CD4-positive, alpha-beta memory T cell (primary cell): ENCODE data around the gene BRINP1. TPM values are rescaled to one million over a fixed set of nuclear protein-coding genes. Genes with fewer than 3 reads are reported as not detected.

Experiments
- CTCF ChIA-PET: fragments of 350-600 bp; sonication (Branson Sonifier 250); formaldehyde crosslinking; loops from one replicate; lab custom pipeline; 2021; ENCODE audit warnings: inconsistent platforms; ENCODE audit not compliant: partially characterized antibody; lab: Charles Lee
- POLR2A ChIA-PET: fragments of 350-600 bp; sonication (Branson Sonifier 250); formaldehyde crosslinking; loops from one replicate; lab custom pipeline; 2021; ENCODE audit not compliant: partially characterized antibody; lab: Charles Lee
- DNase-seq, 5 donors: peaks; one replicate each; pipeline versions ENCODE4 v3.0.0 to v3.0.0-alpha.2; 2020 to 2022; ENCODE audit warnings: mixed read lengths in 1 of 5
- H3K27ac ChIP-seq: one replicate; pipeline ENCODE4 v1.7.0; 2013; ENCODE audit warnings: low read depth, low read length
- H3K27me3 ChIP-seq: 2 replicates; pipeline ENCODE4 v1.7.0; 2013; ENCODE audit warnings: mild to moderate bottlenecking, low read length, moderate library complexity; ENCODE audit not compliant: insufficient read depth
- H3K36me3 ChIP-seq: 2 replicates; pipeline ENCODE4 v1.7.0; 2013; ENCODE audit warnings: mild to moderate bottlenecking, low read length, moderate library complexity; ENCODE audit not compliant: insufficient read depth
- H3K4me1 ChIP-seq: 2 replicates; pipeline ENCODE4 v1.7.0; 2013; ENCODE audit warnings: mild to moderate bottlenecking, low read length, moderate library complexity; ENCODE audit not compliant: insufficient read depth
- H3K4me3 ChIP-seq, 2 donors: one replicate each; pipeline ENCODE4 v1.7.0; 2013; ENCODE audit warnings: low read length in 2 of 2, mild to moderate bottlenecking in 1 of 2
- H3K9me3 ChIP-seq, 2 donors: one replicate each; pipeline ENCODE4 v1.7.0; 2013; ENCODE audit warnings: low read length in 2 of 2, control low read depth in 1 of 2; ENCODE audit not compliant: control insufficient read depth in 1 of 2
- H3K27ac Mint-ChIP-seq, 7 donors: one replicate each; pipeline ENCODE4 v1.8.0; 2020 to 2021; ENCODE audit warnings: mixed read lengths in 7 of 7, mild to moderate bottlenecking in 6 of 7, inconsistent platforms in 3 of 7, moderate library complexity in 3 of 7
- H3K27me3 Mint-ChIP-seq, 2 donors: one replicate each; pipeline ENCODE4 v1.8.0; 2020 to 2021; ENCODE audit warnings: mixed read lengths in 2 of 2
- H3K36me3 Mint-ChIP-seq, 2 donors: one replicate each; pipeline ENCODE4 v1.8.0; 2020 to 2021; ENCODE audit warnings: mixed read lengths in 2 of 2, inconsistent platforms in 1 of 2, mild to moderate bottlenecking in 1 of 2
- H3K4me1 Mint-ChIP-seq, 4 donors: one replicate each; pipeline ENCODE4 v1.8.0; 2020 to 2021; ENCODE audit warnings: mixed read lengths in 4 of 4, mild to moderate bottlenecking in 1 of 4
- H3K4me3 Mint-ChIP-seq, 8 donors: one replicate each; pipeline ENCODE4 v1.8.0; 2020 to 2021; ENCODE audit warnings: mixed read lengths in 8 of 8, mild to moderate bottlenecking in 7 of 8, moderate library complexity in 6 of 8, inconsistent platforms in 3 of 8
- H3K9me3 Mint-ChIP-seq, 8 donors: one replicate each; pipeline ENCODE4 v1.8.0; 2020 to 2021; ENCODE audit warnings: mixed read lengths in 8 of 8, mild to moderate bottlenecking in 5 of 8, inconsistent platforms in 3 of 8, moderate library complexity in 1 of 8
- intact Hi-C: fragments of 100-400 bp; cut with micrococcal nuclease; formaldehyde crosslinking; loops from one replicate; pipeline ENCODE4 v1.15.1; 2023
- polyA plus RNA-seq, 2 donors: library from polyadenylated mRNA; unstranded; fragments of 300-500 nt; fragmentation: Illumina TruSeq; gene quantifications; one replicate each; pipeline ENCODE4 v1.2.3, GENCODE V29; 2021
- total RNA-seq, 2 experiments: library from RNA; stranded (reverse); gene quantifications; one replicate each; pipeline ENCODE4 v1.2.3, GENCODE V29; 2021

The BRINP1 gene
- total and polyA plus RNA-seq, 4 experiments from 2014 or later = not detected

DNA sequence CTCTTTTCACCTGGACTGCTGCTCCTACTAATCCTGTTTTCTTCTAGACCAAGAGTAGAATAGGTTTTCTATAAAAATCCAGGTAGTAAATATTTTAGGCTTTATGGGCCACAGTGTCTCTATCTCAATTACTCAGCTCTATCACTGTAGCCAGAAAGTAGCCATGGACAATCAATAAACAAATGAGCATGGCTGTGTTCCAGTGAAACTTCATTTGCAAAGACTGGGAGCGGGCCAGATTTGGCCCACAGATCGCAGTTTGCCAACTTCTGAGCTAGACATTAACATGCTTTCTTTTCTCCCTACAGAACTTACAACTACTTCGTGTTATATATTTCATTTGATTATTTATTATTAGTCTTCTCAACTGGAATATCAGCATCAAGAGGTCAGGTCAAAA, 30.2 kb downstream of the BRINP1 start:
- CTCF ChIA-PET = no interaction called here
- no peaks in the 10 kb centered on the region for H3K27me3 Mint-ChIP-seq
- no peak overlapping the region for H3K27ac Mint-ChIP-seq
- H3K27ac ChIP-seq = no peak overlapping the region
- intact Hi-C loops = no loop called here
- no peak overlapping the region for H3K4me3 ChIP-seq
- no peaks in the 10 kb centered on the region for H3K9me3 ChIP-seq
- POLR2A ChIA-PET = no interaction called here
- H3K36me3 Mint-ChIP-seq = no peaks in the 10 kb centered on the region
- H3K4me1 ChIP-seq = no peaks in the 10 kb centered on the region
- DNase-seq = no peak
- H3K9me3 Mint-ChIP-seq = peaks cover 0 to 8% (median 3%) of the 10 kb centered on the region in 8 donors
- H3K4me3 Mint-ChIP-seq = no peak overlapping the region
- no peaks in the 10 kb centered on the region for H3K27me3 ChIP-seq
- H3K4me1 Mint-ChIP-seq = no peaks in the 10 kb centered on the region
- H3K36me3 ChIP-seq = no peaks in the 10 kb centered on the region

GRCh38 chr9:119337573-119337972, 31.7 kb downstream of the BRINP1 start:
- POLR2A ChIA-PET = no interaction called here
- no peak overlapping the region for H3K27ac ChIP-seq
- H3K36me3 ChIP-seq = no peaks in the 10 kb centered on the region
- no peaks in the 10 kb centered on the region for H3K4me1 Mint-ChIP-seq
- H3K36me3 Mint-ChIP-seq = no peaks in the 10 kb centered on the region
- H3K9me3 Mint-ChIP-seq = peaks cover 0 to 8% (median 3%) of the 10 kb centered on the region in 8 donors
- CTCF ChIA-PET = no interaction called here
- H3K9me3 ChIP-seq = no peaks in the 10 kb centered on the region
- intact Hi-C loops = no loop called here
- no peak overlapping the region for H3K4me3 ChIP-seq
- H3K4me3 Mint-ChIP-seq = no peak overlapping the region
- no peaks in the 10 kb centered on the region for H3K27me3 Mint-ChIP-seq
- H3K27ac Mint-ChIP-seq = no peak overlapping the region
- H3K27me3 ChIP-seq = no peaks in the 10 kb centered on the region
- no peak for DNase-seq
- H3K4me1 ChIP-seq = no peaks in the 10 kb centered on the region

GRCh38 chr9:119334745-119335144, 34.5 kb downstream of the BRINP1 start:
- Mint-ChIP-seq H3K27me3 (no peaks in the 10 kb centered on the region), H3K9me3 (peaks cover 3 to 11% (median 8%) of the 10 kb centered on the region in 8 donors), H3K27ac (no peak overlapping the region), H3K4me1 (no peaks in the 10 kb centered on the region), H3K4me3 (no peak overlapping the region), H3K36me3 (no peaks in the 10 kb centered on the region)
- no peak for DNase-seq
- ChIA-PET CTCF (no interaction called here), POLR2A (no interaction called here)
- H3K27me3 ChIP-seq = no peaks in the 10 kb centered on the region
- H3K27ac ChIP-seq = no peak overlapping the region
- no peaks in the 10 kb centered on the region for H3K9me3 ChIP-seq
- H3K36me3 ChIP-seq = no peaks in the 10 kb centered on the region
- H3K4me3 ChIP-seq = no peak overlapping the region
- intact Hi-C loops = no loop called here
- H3K4me1 ChIP-seq = no peaks in the 10 kb centered on the region

GRCh38 chr9:119333507-119334229, 35.6 kb downstream of the BRINP1 start:
- Mint-ChIP-seq H3K27me3 (no peaks in the 10 kb centered on the region), H3K4me3 (no peak overlapping the region), H3K36me3 (no peaks in the 10 kb centered on the region), H3K9me3 (peaks cover 5 to 20% (median 12%) of the 10 kb centered on the region in 8 donors), H3K4me1 (no peaks in the 10 kb centered on the region), H3K27ac (no peak overlapping the region)
- H3K27me3 ChIP-seq = no peaks in the 10 kb centered on the region
- no peaks in the 10 kb centered on the region for H3K9me3 ChIP-seq
- no peak overlapping the region for H3K4me3 ChIP-seq
- intact Hi-C loops = no loop called here
- H3K27ac ChIP-seq = no peak overlapping the region
- no peaks in the 10 kb centered on the region for H3K36me3 ChIP-seq
- H3K4me1 ChIP-seq = no peaks in the 10 kb centered on the region
- CTCF ChIA-PET = no interaction called here
- POLR2A ChIA-PET = no interaction called here
- DNase-seq = no peak

DNA sequence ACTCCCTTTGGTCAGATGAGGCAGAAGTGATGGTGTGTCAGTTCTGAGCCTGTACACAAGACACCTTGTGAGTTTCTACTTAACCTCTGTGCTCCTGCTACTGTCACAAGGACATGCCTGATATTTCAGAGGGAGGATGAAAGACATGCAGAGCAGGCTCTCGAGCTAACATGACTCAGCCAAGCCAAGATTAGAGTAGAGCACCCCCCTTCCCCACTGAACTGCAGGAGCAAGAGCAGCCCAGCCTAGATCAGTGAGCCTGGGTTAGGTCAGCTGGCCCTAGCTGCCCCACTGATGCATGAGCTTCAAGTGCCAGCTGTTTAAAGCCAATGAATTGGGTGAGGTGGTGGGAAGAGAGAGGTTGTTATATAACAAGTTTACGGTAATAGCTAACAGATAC, 36.7 kb downstream of the BRINP1 start:
- CTCF ChIA-PET = no interaction called here

DNA sequence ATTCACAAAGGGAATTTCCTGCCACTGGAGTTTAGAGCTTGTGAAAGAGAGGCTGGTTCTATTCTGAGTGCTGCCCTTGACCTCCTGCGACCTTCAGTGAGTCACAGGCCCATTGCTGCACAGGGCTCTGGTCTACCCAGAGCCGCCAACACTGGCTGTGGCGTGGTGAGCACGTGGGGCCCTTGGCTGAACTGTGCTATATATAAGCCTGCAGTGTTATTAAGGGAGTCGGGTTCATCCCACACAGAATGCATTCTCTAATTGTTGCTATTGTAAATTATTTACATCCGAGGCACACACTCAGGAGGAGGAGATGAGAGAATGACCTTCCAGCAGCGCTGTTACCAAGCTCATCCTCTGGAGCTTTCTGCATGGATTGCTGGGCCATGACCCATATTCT, 47.1 kb downstream of the BRINP1 start:
- POLR2A ChIA-PET = no interaction called here
- Mint-ChIP-seq H3K27ac (no peak overlapping the region), H3K9me3 (peaks cover 3 to 18% (median 11%) of the 10 kb centered on the region in 8 donors)

More for the DNA sequence above, 36.7 kb downstream of the BRINP1 start:
- intact Hi-C loops = no loop called here
- Mint-ChIP-seq H3K4me3 (no peak overlapping the region), H3K27me3 (no peaks in the 10 kb centered on the region), H3K27ac (no peak overlapping the region), H3K9me3 (peaks cover 9 to 32% (median 15%) of the 10 kb centered on the region in 8 donors), H3K36me3 (no peaks in the 10 kb centered on the region), H3K4me1 (no peaks in the 10 kb centered on the region)
- Histone ChIP-seq H3K9me3 (no peaks in the 10 kb centered on the region), H3K27ac (no peak overlapping the region), H3K36me3 (no peaks in the 10 kb centered on the region), H3K4me1 (no peaks in the 10 kb centered on the region), H3K27me3 (no peaks in the 10 kb centered on the region), H3K4me3 (no peak overlapping the region)
- no peak for DNase-seq
- POLR2A ChIA-PET = no interaction called here

DNA sequence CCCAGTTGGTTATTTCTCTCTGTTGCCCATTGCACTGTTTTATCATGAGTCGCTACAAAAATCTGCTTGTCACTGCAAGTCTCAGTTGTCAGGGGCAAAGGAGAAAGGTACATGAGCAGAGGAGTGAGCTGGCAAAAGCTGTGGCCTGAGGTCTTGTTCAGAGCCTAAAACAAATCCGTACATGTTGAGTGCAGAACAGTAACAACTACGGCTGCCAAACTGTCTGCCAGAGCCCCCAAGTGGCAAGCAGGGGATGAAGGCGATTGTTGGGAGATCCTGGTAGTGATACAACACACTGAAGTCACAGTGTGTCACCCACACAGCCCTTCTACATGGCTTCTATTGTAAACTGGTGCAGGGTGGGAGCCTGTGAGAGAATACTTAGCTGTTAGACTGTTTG, 50.9 kb downstream of the BRINP1 start:
- DNase-seq = no peak
- no peak overlapping the region for H3K4me3 Mint-ChIP-seq
- intact Hi-C loops = no loop called here
- CTCF ChIA-PET = no interaction called here
- Histone ChIP-seq H3K36me3 (no peaks in the 10 kb centered on the region), H3K4me3 (no peak overlapping the region), H3K27me3 (no peaks in the 10 kb centered on the region), H3K27ac (no peak overlapping the region), H3K9me3 (no peaks in the 10 kb centered on the region), H3K4me1 (no peaks in the 10 kb centered on the region)
- no peak overlapping the region for H3K27ac Mint-ChIP-seq
- H3K9me3 Mint-ChIP-seq = peaks cover 2 to 16% (median 6%) of the 10 kb centered on the region in 8 donors
- H3K4me1 Mint-ChIP-seq = no peaks in the 10 kb centered on the region
- POLR2A ChIA-PET = no interaction called here
- no peaks in the 10 kb centered on the region for H3K36me3 Mint-ChIP-seq
- no peaks in the 10 kb centered on the region for H3K27me3 Mint-ChIP-seq

More for the DNA sequence above, 47.1 kb downstream of the BRINP1 start:
- H3K27me3 ChIP-seq = no peaks in the 10 kb centered on the region
- DNase-seq = no peak
- intact Hi-C loops = no loop called here
- no peaks in the 10 kb centered on the region for H3K36me3 ChIP-seq
- no peak overlapping the region for H3K4me3 ChIP-seq
- Mint-ChIP-seq H3K4me3 (no peak overlapping the region), H3K4me1 (no peaks in the 10 kb centered on the region), H3K36me3 (no peaks in the 10 kb centered on the region), H3K27me3 (no peaks in the 10 kb centered on the region)
- no peaks in the 10 kb centered on the region for H3K9me3 ChIP-seq
- CTCF ChIA-PET = no interaction called here
- H3K27ac ChIP-seq = no peak overlapping the region
- H3K4me1 ChIP-seq = no peaks in the 10 kb centered on the region
